HepG2 (cell line): ENCODE results near the gene RNF40. TPM values are rescaled to one million over a fixed set of nuclear protein-coding genes. Genes with fewer than 3 reads are reported as not detected.

ENCODE experiments used
- DMAP1 ChIP-seq: IDR thresholded peaks from 2 replicates; pipeline ENCODE4 v1.6.1; 2016
- DMTF1 ChIP-seq: sonication (generic); formaldehyde crosslinking; IDR thresholded peaks from 2 replicates; pipeline ENCODE4 v1.4.0; 2020; ENCODE audit warnings: mild to moderate bottlenecking, missing genetic modification reagents
- IKZF4 ChIP-seq: sonication (generic); formaldehyde crosslinking; IDR thresholded peaks from 2 replicates; pipeline ENCODE4 v1.5.1; 2020; ENCODE audit warnings: borderline replicate concordance, mild to moderate bottlenecking, low read depth, missing genetic modification reagents; ENCODE audit errors: not compliant biosample characterization
- MTERF4 ChIP-seq: sonication (generic); formaldehyde crosslinking; IDR thresholded peaks from 2 replicates; pipeline ENCODE4 v1.8.0; 2023; ENCODE audit warnings: mild to moderate bottlenecking, missing genetic modification reagents
- MTF1 ChIP-seq: sonication (generic); formaldehyde crosslinking; IDR thresholded peaks from 2 replicates; pipeline ENCODE4 v1.5.0; 2020; ENCODE audit warnings: missing genetic modification reagents
- PAXIP1 ChIP-seq: sonication (generic); formaldehyde crosslinking; conservative IDR thresholded peaks from 2 replicates; pipeline ENCODE4 v1.4.0; 2020; ENCODE audit warnings: mild to moderate bottlenecking, missing genetic modification reagents, moderate library complexity
- PHF20 ChIP-seq: sonication (generic); formaldehyde crosslinking; IDR thresholded peaks from 2 replicates; pipeline ENCODE4 v1.5.0; 2020; ENCODE audit warnings: mild to moderate bottlenecking, missing genetic modification reagents
- PREB ChIP-seq: sonication (generic); formaldehyde crosslinking; IDR thresholded peaks from 2 replicates; pipeline ENCODE4 v1.4.0; 2020; ENCODE audit warnings: missing genetic modification reagents
- RARA ChIP-seq: IDR thresholded peaks from 2 replicates; pipeline ENCODE4 v1.6.1; 2016; ENCODE audit warnings: missing genetic modification reagents, missing compliant biosample characterization
- RBM39 ChIP-seq: fragments of 200-400 bp; formaldehyde crosslinking; IDR thresholded peaks from one replicate; pipeline ENCODE4 v1.6.1; 2018; ENCODE audit warnings: antibody characterized with exemption, mild to moderate bottlenecking, low read depth, low read length; ENCODE audit not compliant: poor library complexity, severe bottlenecking
- SETDB1 ChIP-seq: sonication (generic); formaldehyde crosslinking; IDR thresholded peaks from 2 replicates; pipeline ENCODE4 v1.5.1; 2020; ENCODE audit warnings: missing genetic modification reagents, mild to moderate bottlenecking, borderline replicate concordance
- SP5 ChIP-seq: IDR thresholded peaks from 2 replicates; pipeline ENCODE4 v1.6.1; 2016; ENCODE audit warnings: low read depth, borderline replicate concordance
- TCF12 ChIP-seq, 2 experiments: fragments of 450-650 bp in 1 of 2; sonication (generic) in 1 of 2; formaldehyde crosslinking in 1 of 2; IDR thresholded peaks; 2 replicates each; pipeline versions ENCODE4 v1.6.1 to v1.8.0; 2017 to 2022; ENCODE audit warnings: antibody characterized with exemption in 1 of 2, mild to moderate bottlenecking in 1 of 2, missing genetic modification reagents in 1 of 2, moderate library complexity in 1 of 2
- TOPORS ChIP-seq: sonication (generic); formaldehyde crosslinking; IDR thresholded peaks from 2 replicates; pipeline ENCODE4 v1.8.0; 2023; ENCODE audit warnings: mild to moderate bottlenecking, missing genetic modification reagents
- ZNF251 ChIP-seq: sonication (generic); formaldehyde crosslinking; IDR thresholded peaks from 2 replicates; pipeline ENCODE4 v1.9.0; 2021; ENCODE audit warnings: mild to moderate bottlenecking, missing genetic modification reagents
- ZNF570 ChIP-seq: sonication (generic); formaldehyde crosslinking; IDR thresholded peaks from 2 replicates; pipeline ENCODE4 v1.4.0; 2020; ENCODE audit warnings: mild to moderate bottlenecking, missing genetic modification reagents, borderline replicate concordance
- ZNF782 ChIP-seq: sonication (generic); formaldehyde crosslinking; IDR thresholded peaks from 2 replicates; pipeline ENCODE4 v1.4.0; 2020; ENCODE audit warnings: missing genetic modification reagents, mild to moderate bottlenecking, borderline replicate concordance
- ZSCAN12 ChIP-seq: sonication (generic); formaldehyde crosslinking; IDR thresholded peaks from 2 replicates; pipeline ENCODE4 v1.9.0; 2021; ENCODE audit warnings: mild to moderate bottlenecking, missing genetic modification reagents
- ZUFSP ChIP-seq: sonication (generic); formaldehyde crosslinking; IDR thresholded peaks from 2 replicates; pipeline ENCODE4 v1.9.0; 2021; ENCODE audit warnings: missing genetic modification reagents, mild to moderate bottlenecking, borderline replicate concordance
- polyA plus RNA-seq, 8 experiments: library from polyadenylated mRNA; depleted of rRNA in 3 of 8; stranded (reverse) in 7 of 8; unstranded in 1 of 8; fragments of >200 nt; fragmentation: Illumina TruSeq in 4 of 8; extraction: Trizol in 4 of 8; gene quantifications; 2 replicates each; pipeline versions ENCODE4 v1.2.1 to v1.2.3, GENCODE V29; 2011 to 2016; ENCODE audit warnings: low read depth in 4 of 8, missing spikeins in 1 of 8, mixed read lengths in 1 of 8; ENCODE audit not compliant: insufficient read depth in 1 of 8
- total RNA-seq, 5 experiments: library from RNA; depleted of rRNA; stranded (reverse); fragments of >200 nt; fragmentation: Illumina TruSeq; extraction: Trizol; gene quantifications; 2 replicates each; pipeline ENCODE4 v1.2.3, GENCODE V29; 2016; ENCODE audit warnings: low read depth in 1 of 5

The RNF40 gene
- total and polyA plus RNA-seq, 2 of the 13 experiments (the other 11 are each of a cell fraction or from before 2014, with no cell fraction given) = 84.0 to 85.6 TPM

- TF ChIP-seq ZNF782 (CRISPR knock-in tag) = no peak
- TF ChIP-seq SP5 (CRISPR knock-in tag) = no peak
- no peak for TF ChIP-seq RBM39
- TF ChIP-seq SETDB1 = no peak
- TF ChIP-seq MTF1 (CRISPR knock-in tag) = no peak
- no peak for TF ChIP-seq ZUFSP (CRISPR knock-in tag)
- no peak; the same call in 1 of the 2 replicates for TF ChIP-seq MTERF4 (CRISPR knock-in tag)
- TF ChIP-seq PHF20 (CRISPR knock-in tag) = no peak
- no peak for TF ChIP-seq PREB (CRISPR knock-in tag)
- TF ChIP-seq ZNF251 (CRISPR knock-in tag) = no peak
- TF ChIP-seq ZNF570 = no peak
- peak; percentile 35; the same call in 1 of the 2 replicates for TF ChIP-seq RARA
- no peak for TF ChIP-seq DMTF1 (CRISPR knock-in tag)
- no peak; the same call in 1 of the 2 replicates for TF ChIP-seq DMAP1 (CRISPR knock-in tag)
- no peak for TF ChIP-seq TCF12 (IDR thresholded peaks at IDR 0.05)
- no peak; the same call in 1 of the 2 replicates for TF ChIP-seq TCF12 (CRISPR knock-in tag; IDR thresholded peaks at IDR 0.05)
- TF ChIP-seq ZSCAN12 (CRISPR knock-in tag) = no peak
- TF ChIP-seq PAXIP1 (CRISPR knock-in tag) = no peak
- TF ChIP-seq TOPORS (CRISPR knock-in tag) = no peak
- no peak for TF ChIP-seq IKZF4 (CRISPR knock-in tag)
These were observed 24.2 kb downstream of the RNF40 start (continued) for GRCh38 chr16:30786115-30786935.
